WTC11 (cell line): Measurements from ENCODE around the gene DPPA5. TPM values are rescaled to one million over a fixed set of nuclear protein-coding genes. Genes with fewer than 3 reads are reported as not detected.

Experiments
- ATAC-seq: fragments of 200-7000 bp; cut with Tn5 transposase; 2 replicates; pipeline ENCODE4 v1.10.0; 2021; ENCODE audit warnings: mild to moderate bottlenecking, moderate library complexity
- CTCF ChIA-PET: fragments of 300-600 bp; sonication (Branson Sonifier 250); formaldehyde crosslinking; loops from one replicate; lab custom pipeline; 2021; ENCODE audit warnings: antibody characterized with exemption; lab: Charles Lee
- POLR2A ChIA-PET: fragments of 350-600 bp; sonication (Branson Sonifier 250); formaldehyde crosslinking; loops from one replicate; lab custom pipeline; 2021; ENCODE audit warnings: antibody characterized with exemption; lab: Charles Lee
- DNase-seq: peaks from one replicate; pipeline ENCODE4 v3.0.0; 2021; ENCODE audit warnings: low spot score
- H3K27ac Mint-ChIP-seq: 2 replicates; pipeline ENCODE4 v1.8.0; 2021; ENCODE audit warnings: mixed read lengths
- H3K27me3 Mint-ChIP-seq: 2 replicates; pipeline ENCODE4 v1.8.0; 2021; ENCODE audit warnings: low read depth, mild to moderate bottlenecking, moderate library complexity, mixed read lengths
- H3K36me3 Mint-ChIP-seq: 2 replicates; pipeline ENCODE4 v1.8.0; 2021; ENCODE audit warnings: mixed read lengths
- H3K4me1 Mint-ChIP-seq: 2 replicates; pipeline ENCODE4 v1.8.0; 2022; ENCODE audit warnings: mixed read lengths
- H3K4me3 Mint-ChIP-seq: 2 replicates; pipeline ENCODE4 v1.8.0; 2021; ENCODE audit warnings: mild to moderate bottlenecking, moderate library complexity, mixed read lengths
- H3K9me3 Mint-ChIP-seq: 2 replicates; pipeline ENCODE4 v1.8.0; 2021; ENCODE audit warnings: mixed read lengths
- AFF4 ChIP-seq: sonication (generic); formaldehyde crosslinking; IDR thresholded peaks from 2 replicates; pipeline ENCODE4 v1.8.1; 2023; ENCODE audit warnings: mild to moderate bottlenecking, missing genetic modification reagents, borderline replicate concordance
- ATF6 ChIP-seq: sonication (generic); formaldehyde crosslinking; IDR thresholded peaks from 2 replicates; pipeline ENCODE4 v1.8.1; 2023; ENCODE audit warnings: mild to moderate bottlenecking, missing genetic modification reagents
- CREM ChIP-seq: sonication (generic); formaldehyde crosslinking; IDR thresholded peaks from 2 replicates; pipeline ENCODE4 v1.8.1; 2022; ENCODE audit warnings: mild to moderate bottlenecking, missing genetic modification reagents, moderate library complexity
- E2F1 ChIP-seq: sonication (generic); formaldehyde crosslinking; IDR thresholded peaks from 2 replicates; pipeline ENCODE4 v1.8.0; 2022; ENCODE audit warnings: mild to moderate bottlenecking, missing genetic modification reagents
- E2F4 ChIP-seq: sonication (generic); formaldehyde crosslinking; IDR thresholded peaks from 2 replicates; pipeline ENCODE4 v1.8.1; 2022; ENCODE audit warnings: low read depth, mild to moderate bottlenecking, moderate library complexity, missing genetic modification reagents, borderline replicate concordance
- EMX1 ChIP-seq: fragments of 250-450 bp; sonication (Bioruptor Pico); IDR thresholded peaks from 2 replicates; pipeline ENCODE4 v1.8.0; 2021; ENCODE audit warnings: mild to moderate bottlenecking
- FOXP1 ChIP-seq: sonication (generic); formaldehyde crosslinking; IDR thresholded peaks from 2 replicates; pipeline ENCODE4 v1.8.0; 2022; ENCODE audit warnings: missing genetic modification reagents, mild to moderate bottlenecking, moderate library complexity, borderline replicate concordance
- FOXP4 ChIP-seq: sonication (generic); formaldehyde crosslinking; IDR thresholded peaks from 2 replicates; pipeline ENCODE4 v1.8.0; 2022; ENCODE audit warnings: mild to moderate bottlenecking, missing genetic modification reagents
- GABPB1 ChIP-seq: sonication (generic); formaldehyde crosslinking; IDR thresholded peaks from 2 replicates; pipeline ENCODE4 v1.8.1; 2023; ENCODE audit warnings: mild to moderate bottlenecking, missing genetic modification reagents
- GTF2I ChIP-seq: fragments of 250-450 bp; sonication (Bioruptor Pico); conservative IDR thresholded peaks from 2 replicates; pipeline ENCODE4 v1.4.0; 2021; ENCODE audit warnings: mild to moderate bottlenecking
- IRF1 ChIP-seq: sonication (generic); formaldehyde crosslinking; IDR thresholded peaks from 2 replicates; pipeline ENCODE4 v1.8.0; 2023; ENCODE audit warnings: missing genetic modification reagents
- IRF2 ChIP-seq: sonication (generic); formaldehyde crosslinking; IDR thresholded peaks from 2 replicates; pipeline ENCODE4 v1.8.0; 2022; ENCODE audit warnings: low read depth, missing genetic modification reagents, borderline replicate concordance
- TCF7 ChIP-seq: sonication (generic); formaldehyde crosslinking; IDR thresholded peaks from 2 replicates; pipeline ENCODE4 v1.8.0; 2022; ENCODE audit warnings: mild to moderate bottlenecking, low read depth, missing genetic modification reagents, moderate library complexity
- TEAD4 ChIP-seq: sonication (generic); formaldehyde crosslinking; IDR thresholded peaks from 2 replicates; pipeline ENCODE4 v1.8.0; 2022; ENCODE audit warnings: mild to moderate bottlenecking, missing genetic modification reagents
- USF1 ChIP-seq: sonication (generic); formaldehyde crosslinking; IDR thresholded peaks from 2 replicates; pipeline ENCODE4 v1.8.0; 2022; ENCODE audit warnings: mild to moderate bottlenecking, missing genetic modification reagents
- ZBTB21 ChIP-seq: sonication (generic); formaldehyde crosslinking; IDR thresholded peaks from 2 replicates; pipeline ENCODE4 v1.8.1; 2023; ENCODE audit warnings: mild to moderate bottlenecking, missing genetic modification reagents, borderline replicate concordance
- ZMAT4 ChIP-seq: fragments of 250-450 bp; sonication (Bioruptor Pico); IDR thresholded peaks from 2 replicates; pipeline ENCODE4 v1.9.0; 2021; ENCODE audit warnings: mild to moderate bottlenecking
- ZNF232 ChIP-seq: sonication (generic); formaldehyde crosslinking; IDR thresholded peaks from 2 replicates; pipeline ENCODE4 v1.8.0; 2022; ENCODE audit warnings: mild to moderate bottlenecking, missing genetic modification reagents
- ZNF263 ChIP-seq: sonication (generic); formaldehyde crosslinking; IDR thresholded peaks from 2 replicates; pipeline ENCODE4 v1.8.1; 2022; ENCODE audit warnings: low read depth, mild to moderate bottlenecking, moderate library complexity, missing genetic modification reagents
- ZSCAN18 ChIP-seq: fragments of 250-450 bp; sonication (Bioruptor Pico); IDR thresholded peaks from 2 replicates; pipeline ENCODE4 v2.1.2; 2022; ENCODE audit warnings: mild to moderate bottlenecking, moderate library complexity
- total RNA-seq: library from RNA; stranded (reverse); gene quantifications from 3 replicates; pipeline ENCODE4 v1.2.3, GENCODE V29; 2021

The DPPA5 gene
- total RNA-seq, 1 experiment from 2014 or later: 6.7 TPM

GRCh38 chr6:73389854-73390253 lies 35.8 kb upstream of the DPPA5 start (continued):
- TF ChIP-seq ZSCAN18 (no peak), CREM (no peak), ZBTB21 (CRISPR knock-in tag) (no peak), TEAD4 (CRISPR knock-in tag) (no peak), E2F4 (CRISPR knock-in tag) (no peak), ZMAT4 (CRISPR knock-in tag) (no peak), IRF2 (CRISPR knock-in tag) (no peak), ZNF263 (CRISPR knock-in tag) (no peak), FOXP1 (CRISPR knock-in tag) (no peak)

- Mint-ChIP-seq H3K27ac (peak overlapping the region; percentile 60), H3K36me3 (no peaks in the 10 kb centered on the region), H3K9me3 (no peaks in the 10 kb centered on the region), H3K4me3 (peak overlapping the region; percentile 72), H3K4me1 (peaks cover 29% of the 10 kb centered on the region), H3K27me3 (peaks cover 12% of the 10 kb centered on the region)
- CTCF ChIA-PET: interaction anchor here (0.6 to 3.3 kb wide), 38 partner anchors 9 to 772 kb away, joined by 3 to 67 read pairs (median 5); partner anchors contain the start of genes CGAS, MTO1, OOEP and SLC17A5
- DNase-seq: peak; percentile 84
- POLR2A ChIA-PET: interaction anchor here (0.6 to 1.3 kb wide), 10 partner anchors 12 to 264 kb away, joined by 3 to 9 read pairs (median 3); partner anchors contain the start of gene KHDC1
- peak; percentile 96 for ATAC-seq
- TF ChIP-seq GTF2I (no peak), ATF6 (CRISPR knock-in tag) (no peak), AFF4 (no peak), FOXP4 (CRISPR knock-in tag) (peak; percentile 23; the same call in 1 of the 2 replicates), E2F1 (CRISPR knock-in tag) (no peak), IRF1 (no peak), GABPB1 (CRISPR knock-in tag) (no peak), USF1 (CRISPR knock-in tag) (no peak), CREM (no peak), TCF7 (CRISPR knock-in tag) (no peak), EMX1 (CRISPR knock-in tag) (no peak), ZNF232 (0 out of 2 replicates have a peak, but pooled peaks have one; percentile 20)
Measured at GRCh38 chr6:73388800-73389512, 34.9 kb upstream of the DPPA5 start.
